ENCODE results near the gene PHF2. TPM values are rescaled to one million over a fixed set of nuclear protein-coding genes. Genes with fewer than 3 reads are reported as not detected.

PHF2 gene
- total RNA-seq, 1 experiment from 2014 or later, result 22.2 TPM

GRCh38 chr9:93630806-93631411 lies 54.5 kb downstream of the PHF2 start:
- DNase-seq (ENCODE audit: low spot score), result no peak

- DNase-seq (ENCODE audit: low spot score), result no peak
Measured at GRCh38 chr9:93633492-93634221, 57.3 kb downstream of the PHF2 start.

GRCh38 chr9:93634311-93635185 lies 58.2 kb downstream of the PHF2 start:
- DNase-seq (ENCODE audit: low spot score), result no peak

GRCh38 chr9:93635186-93636107 lies 59.1 kb downstream of the PHF2 start:
- DNase-seq (ENCODE audit: low spot score), result no peak

GRCh38 chr9:93636172-93636661 lies 59.8 kb downstream of the PHF2 start:
- no peak for DNase-seq (ENCODE audit: low spot score)

GRCh38 chr9:93636667-93637066 lies 60.3 kb downstream of the PHF2 start:
- no peak for DNase-seq (ENCODE audit: low spot score)

- no peak for DNase-seq (ENCODE audit: low spot score)
Measured at GRCh38 chr9:93637886-93638285, 61.5 kb downstream of the PHF2 start.

- DNase-seq (ENCODE audit: low spot score), result no peak
Measured at GRCh38 chr9:93640027-93640426, 63.6 kb downstream of the PHF2 start.

- DNase-seq (ENCODE audit: low spot score), result peak; percentile 35
Measured at GRCh38 chr9:93642961-93643360, 66.6 kb downstream of the PHF2 start.

- no peak for DNase-seq (ENCODE audit: low spot score)
Measured at GRCh38 chr9:93644397-93645088, 68.2 kb downstream of the PHF2 start.

- DNase-seq (ENCODE audit: low spot score), result no peak
Measured at GRCh38 chr9:93645149-93645889, 68.9 kb downstream of the PHF2 start.

GRCh38 chr9:93645921-93646639 lies 69.7 kb downstream of the PHF2 start:
- DNase-seq (ENCODE audit: low spot score), result no peak

- DNase-seq (ENCODE audit: low spot score), result no peak
Measured at GRCh38 chr9:93646640-93647178, 70.3 kb downstream of the PHF2 start.

GRCh38 chr9:93648181-93648580 lies 71.8 kb downstream of the PHF2 start:
- no peak for DNase-seq (ENCODE audit: low spot score)

- DNase-seq (ENCODE audit: low spot score), result no peak
Measured at GRCh38 chr9:93648836-93649235, 72.5 kb downstream of the PHF2 start.

GRCh38 chr9:93649610-93650261 lies 73.4 kb downstream of the PHF2 start:
- no peak for DNase-seq (ENCODE audit: low spot score)

- DNase-seq (ENCODE audit: low spot score), result no peak
Measured at GRCh38 chr9:93650448-93650847, 74.1 kb downstream of the PHF2 start.

GRCh38 chr9:93651521-93651950 lies 75.2 kb downstream of the PHF2 start:
- no peak for DNase-seq (ENCODE audit: low spot score)
